Osteocyte (in vitro differentiated cells): ENCODE measurements around the gene FTO. TPM values are rescaled to one million over a fixed set of nuclear protein-coding genes. Genes with fewer than 3 reads are reported as not detected.

ENCODE experiments used
- DNase-seq: peaks from one replicate; pipeline ENCODE4 v3.0.0; 2021; ENCODE audit warnings: mixed read lengths; ENCODE audit not compliant: unreplicated experiment; ENCODE audit errors: extremely low spot score
- H3K27ac Mint-ChIP-seq: one replicate; pipeline ENCODE4 v1.8.0; 2021; ENCODE audit warnings: mild to moderate bottlenecking, mixed read lengths; ENCODE audit not compliant: unreplicated experiment
- H3K27me3 Mint-ChIP-seq: one replicate; pipeline ENCODE4 v1.8.0; 2021; ENCODE audit warnings: mixed read lengths; ENCODE audit not compliant: unreplicated experiment
- H3K36me3 Mint-ChIP-seq: one replicate; pipeline ENCODE4 v1.8.0; 2021; ENCODE audit warnings: mixed read lengths; ENCODE audit not compliant: unreplicated experiment
- H3K4me1 Mint-ChIP-seq: one replicate; pipeline ENCODE4 v1.8.0; 2021; ENCODE audit warnings: mixed read lengths; ENCODE audit not compliant: unreplicated experiment
- H3K4me3 Mint-ChIP-seq: one replicate; pipeline ENCODE4 v1.8.0; 2021; ENCODE audit warnings: mild to moderate bottlenecking, moderate library complexity, mixed read lengths; ENCODE audit not compliant: unreplicated experiment
- H3K9me3 Mint-ChIP-seq: one replicate; pipeline ENCODE4 v1.8.0; 2021; ENCODE audit warnings: mixed read lengths; ENCODE audit not compliant: unreplicated experiment
- total RNA-seq: library from RNA; stranded (reverse); gene quantifications from 2 replicates; pipeline ENCODE4 v1.2.1, GENCODE V29; 2021
- TF ChIP-seq, protein P1 (sequence below): fragments of 200-600 bp; sonication (generic); IDR thresholded peaks from 2 replicates; pipeline ENCODE4 v1.5.0; 2021; ENCODE audit warnings: antibody characterized with exemption, mild to moderate bottlenecking, moderate library complexity

The FTO gene
- total RNA-seq, 1 donor from 2014 or later = 108 TPM

DNA sequence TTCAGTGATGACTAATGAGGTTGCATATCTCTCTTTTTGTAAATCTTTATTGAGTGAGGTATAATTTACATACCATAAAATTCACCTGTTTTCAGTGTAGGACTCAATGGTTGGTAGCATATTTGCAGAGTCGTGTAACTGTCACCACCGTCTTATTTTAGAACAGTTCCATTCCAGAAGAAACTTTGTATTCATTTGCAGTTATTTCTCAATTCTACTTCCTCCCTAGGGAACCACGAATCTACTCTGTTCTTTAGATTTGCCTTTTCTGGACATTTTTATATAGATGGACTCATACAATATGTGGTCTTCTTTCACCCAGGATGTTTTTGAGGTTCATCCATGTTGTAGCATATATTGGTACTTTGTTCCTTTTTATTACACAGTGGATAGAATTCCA, 3.7 kb downstream of the FTO start:
- TF ChIP-seq, protein P1, sequence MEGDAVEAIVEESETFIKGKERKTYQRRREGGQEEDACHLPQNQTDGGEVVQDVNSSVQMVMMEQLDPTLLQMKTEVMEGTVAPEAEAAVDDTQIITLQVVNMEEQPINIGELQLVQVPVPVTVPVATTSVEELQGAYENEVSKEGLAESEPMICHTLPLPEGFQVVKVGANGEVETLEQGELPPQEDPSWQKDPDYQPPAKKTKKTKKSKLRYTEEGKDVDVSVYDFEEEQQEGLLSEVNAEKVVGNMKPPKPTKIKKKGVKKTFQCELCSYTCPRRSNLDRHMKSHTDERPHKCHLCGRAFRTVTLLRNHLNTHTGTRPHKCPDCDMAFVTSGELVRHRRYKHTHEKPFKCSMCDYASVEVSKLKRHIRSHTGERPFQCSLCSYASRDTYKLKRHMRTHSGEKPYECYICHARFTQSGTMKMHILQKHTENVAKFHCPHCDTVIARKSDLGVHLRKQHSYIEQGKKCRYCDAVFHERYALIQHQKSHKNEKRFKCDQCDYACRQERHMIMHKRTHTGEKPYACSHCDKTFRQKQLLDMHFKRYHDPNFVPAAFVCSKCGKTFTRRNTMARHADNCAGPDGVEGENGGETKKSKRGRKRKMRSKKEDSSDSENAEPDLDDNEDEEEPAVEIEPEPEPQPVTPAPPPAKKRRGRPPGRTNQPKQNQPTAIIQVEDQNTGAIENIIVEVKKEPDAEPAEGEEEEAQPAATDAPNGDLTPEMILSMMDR = no peak
- no peak overlapping the region for H3K27ac Mint-ChIP-seq
- H3K4me3 Mint-ChIP-seq = no peak overlapping the region
- H3K36me3 Mint-ChIP-seq = peaks cover 14% of the 10 kb centered on the region
- no peak for DNase-seq
- H3K27me3 Mint-ChIP-seq = no peaks in the 10 kb centered on the region
- no peaks in the 10 kb centered on the region for H3K9me3 Mint-ChIP-seq
- peaks cover 20% of the 10 kb centered on the region for H3K4me1 Mint-ChIP-seq

DNA sequence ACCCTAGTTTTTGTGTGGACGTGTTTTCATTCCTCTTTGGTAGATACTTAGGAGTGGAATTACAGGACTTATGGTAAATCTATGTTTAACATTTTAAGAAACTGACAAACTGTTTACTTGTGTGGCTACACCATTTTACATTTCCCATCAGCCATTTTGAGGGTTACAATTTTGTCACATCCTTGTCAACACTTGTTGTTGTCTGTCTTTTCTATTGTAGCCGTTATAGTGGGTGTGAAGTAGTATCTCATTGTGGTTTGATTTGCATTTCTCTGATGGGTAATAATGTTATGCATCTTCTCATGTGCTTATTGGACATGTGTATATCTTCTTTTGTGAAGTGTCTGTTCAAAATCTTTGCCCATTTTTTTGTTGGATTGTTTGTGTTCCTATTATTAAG, 4.5 kb downstream of the FTO start:
- Mint-ChIP-seq H3K9me3 (no peaks in the 10 kb centered on the region), H3K27ac (no peak overlapping the region), H3K27me3 (no peaks in the 10 kb centered on the region), H3K4me1 (peaks cover 20% of the 10 kb centered on the region), H3K36me3 (peaks cover 14% of the 10 kb centered on the region), H3K4me3 (no peak overlapping the region)
- TF ChIP-seq, protein P1 = no peak
- DNase-seq = no peak

DNA sequence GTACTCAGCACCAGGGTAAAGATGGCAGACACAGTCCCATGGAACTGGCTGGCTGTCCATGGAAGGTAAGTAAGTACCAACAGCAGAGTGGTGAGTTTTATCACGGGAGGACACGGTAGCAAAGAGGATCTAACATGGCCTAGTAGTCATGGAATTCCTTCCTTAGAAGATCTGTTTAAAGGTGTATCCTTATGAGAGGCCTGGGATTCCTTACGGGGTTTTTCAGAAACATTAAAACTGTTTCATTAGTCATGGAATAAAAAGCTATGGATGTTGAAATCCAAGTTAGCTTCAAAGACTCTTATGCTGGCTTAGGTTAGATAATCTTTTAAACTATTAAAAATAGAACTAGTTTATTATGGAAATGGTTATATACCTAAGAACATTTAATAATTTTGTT, 7.4 kb downstream of the FTO start:
- H3K9me3 Mint-ChIP-seq = no peaks in the 10 kb centered on the region
- H3K36me3 Mint-ChIP-seq = peaks cover 13% of the 10 kb centered on the region
- H3K4me1 Mint-ChIP-seq = peaks cover 6% of the 10 kb centered on the region
- no peak overlapping the region for H3K4me3 Mint-ChIP-seq
- TF ChIP-seq, protein P1 = no peak
- DNase-seq = no peak
- H3K27ac Mint-ChIP-seq = no peak overlapping the region
- H3K27me3 Mint-ChIP-seq = no peaks in the 10 kb centered on the region

DNA sequence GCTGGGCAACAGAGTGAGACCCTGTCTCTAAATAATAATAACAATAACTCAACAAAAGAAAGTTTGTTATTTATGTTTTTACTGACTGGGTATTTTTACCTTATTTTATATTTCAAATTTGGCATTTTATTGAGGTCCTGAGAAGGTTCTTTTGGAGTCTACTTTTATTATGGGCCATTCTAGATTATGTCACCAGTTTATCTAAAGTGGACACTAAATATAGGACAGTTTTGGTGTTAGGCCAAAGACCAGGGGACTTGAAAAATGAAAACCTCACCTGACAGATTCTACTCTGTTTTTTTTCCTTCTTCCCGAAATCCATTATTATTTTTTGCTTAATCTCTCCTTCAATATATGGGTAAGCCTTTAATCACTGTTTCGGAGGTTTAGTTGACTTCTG, 8.1 kb downstream of the FTO start:
- Mint-ChIP-seq H3K4me1 (peaks cover 6% of the 10 kb centered on the region), H3K4me3 (no peak overlapping the region), H3K9me3 (no peaks in the 10 kb centered on the region), H3K27ac (no peak overlapping the region), H3K36me3 (peaks cover 9% of the 10 kb centered on the region), H3K27me3 (no peaks in the 10 kb centered on the region)
- no peak for DNase-seq
- TF ChIP-seq, protein P1 = no peak

DNA sequence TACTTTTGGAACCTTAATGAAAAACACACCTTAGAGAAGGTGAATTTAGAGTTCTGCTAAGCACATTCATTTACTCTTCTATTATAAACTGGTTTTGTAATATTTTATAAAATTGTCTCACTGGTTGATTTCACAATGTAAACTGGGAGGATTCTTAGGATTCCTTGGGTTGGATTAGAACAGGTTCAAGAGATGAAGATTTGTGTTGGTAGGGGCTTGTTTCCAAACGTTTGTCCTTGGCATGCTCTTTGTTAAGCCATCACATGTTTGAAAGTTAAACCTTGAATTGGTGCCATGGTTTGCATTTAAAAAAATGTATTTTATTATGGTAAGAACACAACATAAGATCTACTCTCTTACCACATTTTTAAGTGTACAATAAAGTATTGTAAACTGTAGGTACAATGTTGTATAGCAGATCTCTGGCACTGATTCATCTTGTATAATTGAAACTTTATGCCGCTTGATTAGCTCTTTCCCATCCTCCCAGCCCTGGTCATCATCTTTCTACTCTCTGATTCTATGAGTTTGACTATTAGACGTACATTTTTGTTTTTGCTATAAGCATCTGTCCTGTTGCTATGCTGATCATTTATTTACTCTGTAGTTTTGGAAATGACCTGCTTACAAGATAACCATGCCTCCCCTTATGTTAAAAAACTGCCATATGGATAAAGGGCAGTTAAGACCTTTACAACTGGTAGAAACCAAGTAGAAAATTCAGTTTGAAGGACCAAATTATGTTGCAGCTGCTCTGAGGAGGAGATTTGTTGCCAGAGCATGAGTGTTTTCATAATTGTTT, 9.6 kb downstream of the FTO start:
- TF ChIP-seq, protein P1 = no peak
- Mint-ChIP-seq H3K4me1 (peaks cover 7% of the 10 kb centered on the region), H3K27me3 (no peaks in the 10 kb centered on the region), H3K36me3 (peaks cover 3% of the 10 kb centered on the region), H3K4me3 (no peak overlapping the region), H3K9me3 (no peaks in the 10 kb centered on the region), H3K27ac (no peak overlapping the region)
- no peak for DNase-seq
